Naive thymus-derived CD4-positive, alpha-beta T cell (primary cell): ENCODE data around the gene GUCD1. TPM values are rescaled to one million over a fixed set of nuclear protein-coding genes. Genes with fewer than 3 reads are reported as not detected.
A peak's percentile ranks its signal among the peaks of the same experiment; 100 is the strongest.

Source experiments
- ATAC-seq: fragments of 150-1000 bp; cut with Tn5 transposase; 2 replicates; pipeline ENCODE4 v1.10.0; 2021; ENCODE audit warnings: mild to moderate bottlenecking, moderate library complexity
- CTCF ChIA-PET: fragments of 350-600 bp; sonication (Branson Sonifier 250); formaldehyde crosslinking; loops from one replicate; lab custom pipeline; 2021; ENCODE audit warnings: antibody characterized with exemption; lab: Charles Lee
- POLR2A ChIA-PET: fragments of 350-600 bp; sonication (Branson Sonifier 250); formaldehyde crosslinking; loops from one replicate; lab custom pipeline; 2021; ENCODE audit warnings: antibody characterized with exemption, inconsistent platforms; lab: Charles Lee
- DNase-seq, 9 donors: peaks; one replicate each; pipeline versions ENCODE4 v3.0.0 to v3.0.0-alpha.2; 2020 to 2022; ENCODE audit warnings: mixed read lengths in 1 of 9
- H3K27ac ChIP-seq: one replicate; pipeline ENCODE4 v1.7.0; 2013; ENCODE audit warnings: mild to moderate bottlenecking, low read depth, low read length, moderate library complexity
- H3K27me3 ChIP-seq, 2 donors: one replicate each; pipeline ENCODE4 v1.7.0; 2013; ENCODE audit warnings: low read length in 2 of 2, mild to moderate bottlenecking in 2 of 2, moderate library complexity in 2 of 2; ENCODE audit not compliant: control insufficient read depth in 2 of 2, insufficient read depth in 2 of 2
- H3K36me3 ChIP-seq, 3 experiments: 1 replicate in 2 of 3; 2 replicates in 1 of 3; pipeline ENCODE4 v1.7.0; 2013; ENCODE audit warnings: low read length in 3 of 3, mild to moderate bottlenecking in 3 of 3, moderate library complexity in 1 of 3; ENCODE audit not compliant: insufficient read depth in 3 of 3, control insufficient read depth in 2 of 3
- H3K4me1 ChIP-seq, 2 donors: one replicate each; pipeline ENCODE4 v1.7.0; 2013; ENCODE audit warnings: low read length in 2 of 2, mild to moderate bottlenecking in 2 of 2, moderate library complexity in 1 of 2; ENCODE audit not compliant: control insufficient read depth in 2 of 2, insufficient read depth in 2 of 2
- H3K4me3 ChIP-seq: 2 replicates; pipeline ENCODE4 v1.7.0; 2013; ENCODE audit warnings: mild to moderate bottlenecking, low read length
- H3K9me3 ChIP-seq, 3 experiments: 1 replicate in 2 of 3; 2 replicates in 1 of 3; pipeline ENCODE4 v1.7.0; 2013; ENCODE audit warnings: low read length in 3 of 3; ENCODE audit not compliant: control insufficient read depth in 2 of 3
- H3K27ac Mint-ChIP-seq, 9 donors: one replicate each; pipeline ENCODE4 v1.8.0; 2020 to 2022; ENCODE audit warnings: mixed read lengths in 9 of 9, mild to moderate bottlenecking in 8 of 9, moderate library complexity in 5 of 9, inconsistent platforms in 2 of 9
- H3K27me3 Mint-ChIP-seq, 5 donors: one replicate each; pipeline ENCODE4 v1.8.0; 2021 to 2022; ENCODE audit warnings: mixed read lengths in 5 of 5, mild to moderate bottlenecking in 1 of 5
- H3K36me3 Mint-ChIP-seq, 5 donors: one replicate each; pipeline ENCODE4 v1.8.0; 2020 to 2022; ENCODE audit warnings: mixed read lengths in 5 of 5, mild to moderate bottlenecking in 3 of 5, inconsistent platforms in 1 of 5
- H3K4me1 Mint-ChIP-seq, 7 donors: one replicate each; pipeline ENCODE4 v1.8.0; 2020 to 2022; ENCODE audit warnings: mixed read lengths in 7 of 7, mild to moderate bottlenecking in 3 of 7, inconsistent platforms in 1 of 7
- H3K4me3 Mint-ChIP-seq, 10 donors: one replicate each; pipeline ENCODE4 v1.8.0; 2020 to 2022; ENCODE audit warnings: mild to moderate bottlenecking in 10 of 10, mixed read lengths in 10 of 10, moderate library complexity in 6 of 10, inconsistent platforms in 2 of 10
- H3K9me3 Mint-ChIP-seq, 11 donors: one replicate each; pipeline ENCODE4 v1.8.0; 2020 to 2022; ENCODE audit warnings: mixed read lengths in 11 of 11, mild to moderate bottlenecking in 4 of 11, inconsistent platforms in 1 of 11, moderate library complexity in 1 of 11
- intact Hi-C, 2 donors: fragments of 100-400 bp; cut with micrococcal nuclease; formaldehyde crosslinking; loops; one replicate each; pipeline ENCODE4 v1.15.1; 2023
- polyA plus RNA-seq, 2 donors: library from polyadenylated mRNA; unstranded; fragments of 300-500 nt; fragmentation: Illumina TruSeq; gene quantifications; one replicate each; pipeline ENCODE4 v1.2.3, GENCODE V29; 2021
- total RNA-seq, 6 experiments: library from RNA in 5 of 6; stranded (reverse) in 5 of 6; gene quantifications; 1 replicate in 5 of 6; 2 replicates in 1 of 6; pipeline ENCODE4 v1.2.3 and lab custom pipeline; 2021 to 2026

Gene GUCD1
- total and polyA plus RNA-seq, 7 experiments from 2014 or later: 33.1 to 131 (median 61.7) TPM

GRCh38 chr22:24510637-24511625 is 44.0 kb downstream of the GUCD1 start:
- Mint-ChIP-seq H3K4me1 (peaks cover 0 to 31% (median 8%) of the 10 kb centered on the region in 7 donors), H3K9me3 (no peaks in the 10 kb centered on the region), H3K27ac (peak overlapping the region in 1 of 9 donors; percentile 11), H3K36me3 (peaks cover 0 to 3% (median 0%) of the 10 kb centered on the region in 5 donors), H3K27me3 (peaks cover 0 to 4% (median 0%) of the 10 kb centered on the region in 5 donors), H3K4me3 (peak overlapping the region in 2 of 10 donors; percentile 9 to 56)
- Histone ChIP-seq H3K27ac (no peak overlapping the region), H3K36me3 (no peaks in the 10 kb centered on the region), H3K27me3 (no peaks in the 10 kb centered on the region), H3K9me3 (no peaks in the 10 kb centered on the region), H3K4me3 (no peak overlapping the region), H3K4me1 (no peaks in the 10 kb centered on the region)
- intact Hi-C loops: no loop called here
- POLR2A ChIA-PET: interaction anchor here (0.6 kb wide), 1 partner anchor 282 kb away, joined by 3 read pairs; no protein-coding TSS in a partner anchor
- DNase-seq (no peak), ATAC-seq (peak; percentile 65)
- CTCF ChIA-PET: interaction anchor here (0.5 to 0.6 kb wide), 2 partner anchors 185 to 335 kb away, joined by 3 to 4 read pairs; no protein-coding TSS in a partner anchor

GRCh38 chr22:24507716-24508115 is 47.2 kb downstream of the GUCD1 start:
- Histone ChIP-seq H3K4me3 (no peak overlapping the region), H3K36me3 (no peaks in the 10 kb centered on the region), H3K4me1 (no peaks in the 10 kb centered on the region), H3K9me3 (no peaks in the 10 kb centered on the region), H3K27me3 (no peaks in the 10 kb centered on the region), H3K27ac (no peak overlapping the region)
- Mint-ChIP-seq H3K27ac (no peak overlapping the region), H3K27me3 (peaks cover 0 to 4% (median 0%) of the 10 kb centered on the region in 5 donors), H3K36me3 (no peaks in the 10 kb centered on the region), H3K4me3 (no peak overlapping the region), H3K4me1 (peaks cover 4 to 44% (median 8%) of the 10 kb centered on the region in 7 donors), H3K9me3 (no peaks in the 10 kb centered on the region)
- intact Hi-C loops: no loop called here
- CTCF ChIA-PET: interaction anchor here (0.6 kb wide), 1 partner anchor 25 kb away, joined by 5 read pairs; no protein-coding TSS in a partner anchor
- DNase-seq (no peak), ATAC-seq (no peak)
- POLR2A ChIA-PET: interaction anchor here (1.5 kb wide), 1 partner anchor 81 kb away, joined by 3 read pairs; no protein-coding TSS in a partner anchor

- Histone ChIP-seq H3K36me3 (no peaks in the 10 kb centered on the region), H3K9me3 (no peaks in the 10 kb centered on the region), H3K27me3 (no peaks in the 10 kb centered on the region), H3K4me3 (no peak overlapping the region), H3K27ac (no peak overlapping the region), H3K4me1 (no peaks in the 10 kb centered on the region)
- CTCF ChIA-PET: interaction anchor here (0.6 kb wide), 2 partner anchors 26 to 94 kb away, joined by 3 to 5 read pairs; no protein-coding TSS in a partner anchor
- ATAC-seq (peak; percentile 23), DNase-seq (no peak)
- H3K4me3 Mint-ChIP-seq: no peak overlapping the region
- intact Hi-C loops: no loop called here
- POLR2A ChIA-PET: interaction anchor here (1.5 kb wide), 1 partner anchor 80 kb away, joined by 3 read pairs; no protein-coding TSS in a partner anchor
- H3K27ac Mint-ChIP-seq: peak overlapping the region in 2 of 9 donors; percentile 37 to 59
- H3K27me3 Mint-ChIP-seq: peaks cover 0 to 4% (median 0%) of the 10 kb centered on the region in 5 donors
- peaks cover 4 to 40% (median 9%) of the 10 kb centered on the region in 7 donors for H3K4me1 Mint-ChIP-seq
- no peaks in the 10 kb centered on the region for H3K9me3 Mint-ChIP-seq
- H3K36me3 Mint-ChIP-seq: no peaks in the 10 kb centered on the region
Measured at GRCh38 chr22:24506802-24507438, 48.0 kb downstream of the GUCD1 start.

- Mint-ChIP-seq H3K4me3 (no peak overlapping the region), H3K36me3 (no peaks in the 10 kb centered on the region), H3K9me3 (no peaks in the 10 kb centered on the region), H3K27ac (no peak overlapping the region), H3K27me3 (peaks cover 0 to 7% (median 0%) of the 10 kb centered on the region in 5 donors), H3K4me1 (peaks cover 0 to 25% (median 4%) of the 10 kb centered on the region in 7 donors)
- ATAC-seq: no peak
- Histone ChIP-seq H3K27ac (no peak overlapping the region), H3K9me3 (no peaks in the 10 kb centered on the region), H3K36me3 (no peaks in the 10 kb centered on the region), H3K4me1 (no peaks in the 10 kb centered on the region), H3K4me3 (no peak overlapping the region), H3K27me3 (no peaks in the 10 kb centered on the region)
- intact Hi-C loops: no loop called here
- ChIA-PET CTCF (interaction anchor here (0.6 to 1.4 kb wide), 3 partner anchors 15 to 87 kb away, joined by 3 to 6 read pairs (median 3); partner anchors contain the start of gene ADORA2A), POLR2A (no interaction called here)
- DNase-seq: no peak
Measured at GRCh38 chr22:24504956-24505736, 49.8 kb downstream of the GUCD1 start.

- peaks cover 0 to 25% (median 4%) of the 10 kb centered on the region in 7 donors for H3K4me1 Mint-ChIP-seq
Measured at GRCh38 chr22:24504540-24504939, 50.4 kb downstream of the GUCD1 start.

More at GRCh38 chr22:24504540-24504939, 50.4 kb downstream of the GUCD1 start:
- no peaks in the 10 kb centered on the region for H3K27me3 ChIP-seq
- no peak overlapping the region for H3K27ac Mint-ChIP-seq
- no peak overlapping the region for H3K27ac ChIP-seq
- H3K4me3 ChIP-seq: no peak overlapping the region
- ChIA-PET CTCF (interaction anchor here (0.6 to 1.4 kb wide), 2 partner anchors 78 to 86 kb away, joined by 3 to 6 read pairs; partner anchors contain the start of gene ADORA2A), POLR2A (no interaction called here)
- no peaks in the 10 kb centered on the region for H3K36me3 Mint-ChIP-seq
- H3K9me3 ChIP-seq: no peaks in the 10 kb centered on the region
- no peaks in the 10 kb centered on the region for H3K4me1 ChIP-seq
- peaks cover 0 to 7% (median 0%) of the 10 kb centered on the region in 5 donors for H3K27me3 Mint-ChIP-seq
- H3K9me3 Mint-ChIP-seq: no peaks in the 10 kb centered on the region
- ATAC-seq (no peak), DNase-seq (no peak)
- H3K4me3 Mint-ChIP-seq: no peak overlapping the region
- intact Hi-C loops: no loop called here
- no peaks in the 10 kb centered on the region for H3K36me3 ChIP-seq
